ENCODE results near the gene C1orf116.

Gene C1orf116

GRCh38 chr1:206971029-206971655 lies 61.4 kb downstream of the C1orf116 start:
- Histone ChIP-seq H3K9me3 (ENCODE audit: insufficient read depth, low read depth, low read length) (no peaks in the 10 kb centered on the region), H3K79me1 (ENCODE audit: low read length) (no peaks in the 10 kb centered on the region), H3K4ac (ENCODE audit: low read depth, low read length) (no peak overlapping the region), H4K91ac (ENCODE audit: low read depth, low read length) (no peak overlapping the region), H3K4me3 (ENCODE audit: low read depth, low read length) (no peak overlapping the region), H3K79me2 (ENCODE audit: control insufficient read depth, insufficient read depth, low read length, poor library complexity) (no peaks in the 10 kb centered on the region), H2AK5ac (ENCODE audit: low read length) (no peak overlapping the region), H3K27me3 (ENCODE audit: insufficient read depth, low read length) (no peaks in the 10 kb centered on the region), H2BK12ac (ENCODE audit: low read length) (no peak overlapping the region), H2BK5ac (ENCODE audit: low read depth, low read length, poor library complexity) (no peak overlapping the region), H3K23ac (ENCODE audit: low read length) (no peak overlapping the region), H2BK120ac (ENCODE audit: insufficient read depth, low read length, poor library complexity) (no peak overlapping the region), H3K9ac (ENCODE audit: low read length) (no peak overlapping the region), H3K14ac (ENCODE audit: low read length) (no peak overlapping the region), H3K4me2 (ENCODE audit: low read length) (no peak overlapping the region), H3K27ac (ENCODE audit: low read depth, low read length) (no peak overlapping the region), H3K36me3 (ENCODE audit: control insufficient read depth in 1 of 2, insufficient read depth in 2 of 2, low read length in 2 of 2) (no peaks in the 10 kb centered on the region), H3K18ac (ENCODE audit: low read length) (no peak overlapping the region), H4K12ac (ENCODE audit: low read depth, low read length) (no peak overlapping the region), H2AFZ (ENCODE audit: insufficient read depth, low read length, poor library complexity) (no peak overlapping the region), H4K8ac (ENCODE audit: low read depth, low read length) (no peak overlapping the region), H3K4me1 (ENCODE audit: control insufficient read depth in 1 of 2, insufficient read depth in 2 of 2, low read length in 2 of 2) (no peaks in the 10 kb centered on the region)
- WGBS (ENCODE audit: extremely low coverage, insufficient coverage, insufficient read length): no CpG with 5 or more reads among the region's 2 CpGs
- peak in 1 of 2 donors; percentile 10 for DNase-seq

DNA sequence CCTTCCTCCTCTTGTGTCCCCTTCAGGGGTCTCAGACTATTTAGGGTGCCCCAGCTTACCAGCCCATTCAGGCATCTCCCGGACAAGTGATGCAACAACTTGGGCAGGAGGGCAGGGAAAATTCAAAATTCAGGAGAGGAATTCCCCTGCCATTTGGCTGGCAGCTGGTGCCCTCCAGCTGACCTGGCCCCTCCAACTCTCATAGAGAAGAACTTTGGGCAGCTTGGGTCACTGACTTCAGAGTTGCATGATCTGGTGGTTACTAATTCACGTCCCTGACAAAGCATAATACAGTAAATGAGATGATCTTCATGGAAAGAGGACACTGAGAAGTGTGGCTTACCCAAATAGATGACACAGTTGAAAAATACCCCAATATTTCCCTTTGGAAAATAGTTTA lies 62.1 kb downstream of the C1orf116 start, which contains the start of gene FCAMR:
TSS of gene FCAMR (minus strand) at position 15 of the 400 bp plus-strand sequence. CDS start 335 bp downstream, outside the sequence.
- no peak within 1 kb of the TSS for H3K27ac ChIP-seq (ENCODE audit: low read depth, low read length)
- no peak within 1 kb of the TSS for H3K9ac ChIP-seq (ENCODE audit: low read length)
- no peak within 1 kb of the TSS for H2BK12ac ChIP-seq (ENCODE audit: low read length)
- no peak within 1 kb of the TSS for H3K14ac ChIP-seq (ENCODE audit: low read length)
- H3K4ac ChIP-seq (ENCODE audit: low read depth, low read length): no peak within 1 kb of the TSS
- no peaks in the 10 kb centered on the region for H3K4me1 ChIP-seq (ENCODE audit: control insufficient read depth in 1 of 2, insufficient read depth in 2 of 2, low read length in 2 of 2)
- no peak within 1 kb of the TSS for H2BK120ac ChIP-seq (ENCODE audit: insufficient read depth, low read length, poor library complexity)
- H3K23ac ChIP-seq (ENCODE audit: low read length): no peak within 1 kb of the TSS
- no peak within 1 kb of the TSS for H3K18ac ChIP-seq (ENCODE audit: low read length)
- H3K4me3 ChIP-seq (ENCODE audit: low read depth, low read length): no peak within 1 kb of the TSS
- no peaks in the 10 kb centered on the region for H3K79me2 ChIP-seq (ENCODE audit: control insufficient read depth, insufficient read depth, low read length, poor library complexity)
- no peaks in the 10 kb centered on the region for H3K27me3 ChIP-seq (ENCODE audit: insufficient read depth, low read length)
- no peaks in the 10 kb centered on the region for H3K79me1 ChIP-seq (ENCODE audit: low read length)
- H3K4me2 ChIP-seq (ENCODE audit: low read length): no peak within 1 kb of the TSS
- no peak within 1 kb of the TSS for H4K91ac ChIP-seq (ENCODE audit: low read depth, low read length)
- H2BK5ac ChIP-seq (ENCODE audit: low read depth, low read length, poor library complexity): no peak within 1 kb of the TSS
- no peak within 1 kb of the TSS for H4K8ac ChIP-seq (ENCODE audit: low read depth, low read length)
- no peaks in the 10 kb centered on the region for H3K36me3 ChIP-seq (ENCODE audit: control insufficient read depth in 1 of 2, insufficient read depth in 2 of 2, low read length in 2 of 2)
- H2AFZ ChIP-seq (ENCODE audit: insufficient read depth, low read length, poor library complexity): no peak within 1 kb of the TSS
- DNase-seq: no peak
- no CpG with 5 or more reads among the region's 2 CpGs for WGBS (ENCODE audit: extremely low coverage, insufficient coverage, insufficient read length)
- H2AK5ac ChIP-seq (ENCODE audit: low read length): no peak within 1 kb of the TSS
- no peak within 1 kb of the TSS for H4K12ac ChIP-seq (ENCODE audit: low read depth, low read length)
- H3K9me3 ChIP-seq (ENCODE audit: insufficient read depth, low read depth, low read length): no peaks in the 10 kb centered on the region

- Histone ChIP-seq H2AK5ac (ENCODE audit: low read length) (no peak overlapping the region), H3K9me3 (ENCODE audit: insufficient read depth, low read depth, low read length) (no peaks in the 10 kb centered on the region), H3K4me2 (ENCODE audit: low read length) (no peak overlapping the region), H3K14ac (ENCODE audit: low read length) (no peak overlapping the region), H3K36me3 (ENCODE audit: control insufficient read depth in 1 of 2, insufficient read depth in 2 of 2, low read length in 2 of 2) (no peaks in the 10 kb centered on the region), H2AFZ (ENCODE audit: insufficient read depth, low read length, poor library complexity) (no peak overlapping the region), H3K27me3 (ENCODE audit: insufficient read depth, low read length) (no peaks in the 10 kb centered on the region), H3K27ac (ENCODE audit: low read depth, low read length) (no peak overlapping the region), H3K79me1 (ENCODE audit: low read length) (no peaks in the 10 kb centered on the region), H2BK120ac (ENCODE audit: insufficient read depth, low read length, poor library complexity) (no peak overlapping the region), H3K4me3 (ENCODE audit: low read depth, low read length) (no peak overlapping the region), H3K4ac (ENCODE audit: low read depth, low read length) (no peak overlapping the region), H4K8ac (ENCODE audit: low read depth, low read length) (no peak overlapping the region), H2BK12ac (ENCODE audit: low read length) (no peak overlapping the region), H2BK5ac (ENCODE audit: low read depth, low read length, poor library complexity) (no peak overlapping the region), H4K91ac (ENCODE audit: low read depth, low read length) (no peak overlapping the region), H3K18ac (ENCODE audit: low read length) (no peak overlapping the region), H4K12ac (ENCODE audit: low read depth, low read length) (no peak overlapping the region), H3K79me2 (ENCODE audit: control insufficient read depth, insufficient read depth, low read length, poor library complexity) (no peaks in the 10 kb centered on the region), H3K9ac (ENCODE audit: low read length) (no peak overlapping the region), H3K4me1 (ENCODE audit: control insufficient read depth in 1 of 2, insufficient read depth in 2 of 2, low read length in 2 of 2) (no peaks in the 10 kb centered on the region), H3K23ac (ENCODE audit: low read length) (no peak overlapping the region)
- no peak for DNase-seq
- no CpG with 5 or more reads among the region's 5 CpGs for WGBS (ENCODE audit: extremely low coverage, insufficient coverage, insufficient read length)
Observed at GRCh38 chr1:206969090-206969489, 63.5 kb downstream of the C1orf116 start.
